SJCRH30 (cell line): ENCODE measurements around the gene RAB11FIP3. TPM values are rescaled to one million over a fixed set of nuclear protein-coding genes. Genes with fewer than 3 reads are reported as not detected.
A peak's percentile ranks its signal among the peaks of the same experiment; 100 is the strongest.
"Not testable (repeated sequence)": the region's sequence is repeated elsewhere in the genome, so short reads cannot be mapped to it uniquely, and the experiment has no call there.

Experiments
- DNase-seq, 2 experiments: peaks; one replicate each; pipeline ENCODE4 v3.0.0-alpha.2; 2015 to 2020
- H3K27ac ChIP-seq: fragments of 250-450 bp; sonication (Bioruptor Pico); 2 replicates; pipeline ENCODE4 v1.5.1; 2020; ENCODE audit warnings: mild to moderate bottlenecking, moderate library complexity
- H3K27me3 ChIP-seq: fragments of 250-450 bp; sonication (Bioruptor Pico); 2 replicates; pipeline ENCODE4 v1.5.1; 2020; ENCODE audit warnings: mild to moderate bottlenecking, moderate library complexity
- H3K36me3 ChIP-seq: fragments of 250-450 bp; sonication (Bioruptor Pico); 2 replicates; pipeline ENCODE4 v1.5.1; 2020; ENCODE audit warnings: mild to moderate bottlenecking, moderate library complexity
- H3K4me1 ChIP-seq: fragments of 250-450 bp; sonication (Bioruptor Pico); 2 replicates; pipeline ENCODE4 v1.5.1; 2020; ENCODE audit warnings: mild to moderate bottlenecking, moderate library complexity
- H3K4me3 ChIP-seq: fragments of 250-450 bp; sonication (Bioruptor Pico); 2 replicates; pipeline ENCODE4 v1.5.1; 2020; ENCODE audit warnings: mild to moderate bottlenecking, moderate library complexity
- H3K9me3 ChIP-seq: fragments of 250-450 bp; sonication (Bioruptor Pico); replicated peaks from 2 replicates; pipeline ENCODE4 v1.5.1; 2020; ENCODE audit warnings: mild to moderate bottlenecking, moderate library complexity
- total RNA-seq: library from RNA; depleted of rRNA; stranded (reverse); fragments of >200 nt; shearing (Covaris generic); gene quantifications from 2 replicates; pipeline ENCODE4 v1.2.3, GENCODE V29; 2014

Gene RAB11FIP3
- total RNA-seq, 1 experiment from 2014 or later = 30.2 TPM

GRCh38 chr16:383326-384051, 42.0 kb upstream of the RAB11FIP3 start:
- no peaks in the 10 kb centered on the region for H3K36me3 ChIP-seq
- H3K4me1 ChIP-seq = peaks cover 5% of the 10 kb centered on the region
- no peak overlapping the region for H3K4me3 ChIP-seq
- H3K27ac ChIP-seq = no peak overlapping the region
- H3K9me3 ChIP-seq = no peaks in the 10 kb centered on the region
- H3K27me3 ChIP-seq = no peaks in the 10 kb centered on the region
- DNase-seq = no peak

- peak in 1 of 2 experiments; percentile 54 for DNase-seq
- H3K27me3 ChIP-seq = no peaks in the 10 kb centered on the region
- H3K4me3 ChIP-seq = peak overlapping the region; percentile 45
- H3K36me3 ChIP-seq = no peaks in the 10 kb centered on the region
- H3K27ac ChIP-seq = no peak overlapping the region
- peaks cover 5% of the 10 kb centered on the region for H3K4me1 ChIP-seq
- H3K9me3 ChIP-seq = no peaks in the 10 kb centered on the region
Measured at GRCh38 chr16:386641-387156, 38.8 kb upstream of the RAB11FIP3 start.

- not testable (repeated sequence) for H3K27ac ChIP-seq
Measured at GRCh38 chr16:387761-388666, 37.4 kb upstream of the RAB11FIP3 start.

GRCh38 chr16:389352-389751, 36.1 kb upstream of the RAB11FIP3 start:
- Histone ChIP-seq H3K36me3 (no peaks in the 10 kb centered on the region), H3K4me3 (no peak overlapping the region), H3K9me3 (no peaks in the 10 kb centered on the region), H3K4me1 (no peaks in the 10 kb centered on the region; the same call in 1 of the 2 replicates), H3K27ac (no peak overlapping the region), H3K27me3 (no peaks in the 10 kb centered on the region)
- DNase-seq = no peak

More at GRCh38 chr16:387761-388666, 37.4 kb upstream of the RAB11FIP3 start:
- not testable (repeated sequence) for H3K9me3 ChIP-seq, DNase-seq, H3K4me3 ChIP-seq, H3K27me3 ChIP-seq, H3K36me3 ChIP-seq, H3K4me1 ChIP-seq

- Histone ChIP-seq H3K27ac (no peak overlapping the region), H3K36me3 (no peaks in the 10 kb centered on the region), H3K4me1 (no peaks in the 10 kb centered on the region; the same call in 1 of the 2 replicates), H3K9me3 (no peaks in the 10 kb centered on the region), H3K4me3 (no peak overlapping the region), H3K27me3 (no peaks in the 10 kb centered on the region)
- peak; percentile 77 to 88 for DNase-seq
Measured at GRCh38 chr16:391885-392335, 33.5 kb upstream of the RAB11FIP3 start.

GRCh38 chr16:392450-393030, 32.9 kb upstream of the RAB11FIP3 start:
- Histone ChIP-seq H3K4me3 (no peak overlapping the region), H3K4me1 (no peaks in the 10 kb centered on the region; the same call in 1 of the 2 replicates), H3K36me3 (no peaks in the 10 kb centered on the region), H3K27me3 (no peaks in the 10 kb centered on the region), H3K27ac (no peak overlapping the region), H3K9me3 (no peaks in the 10 kb centered on the region)
- no peak for DNase-seq

GRCh38 chr16:396199-396598, 29.2 kb upstream of the RAB11FIP3 start:
- Histone ChIP-seq H3K9me3 (no peaks in the 10 kb centered on the region), H3K36me3 (0 out of 2 replicates have a peak, but pooled peaks cover 2% of the 10 kb centered on the region), H3K27me3 (no peaks in the 10 kb centered on the region), H3K27ac (no peak overlapping the region), H3K4me1 (no peaks in the 10 kb centered on the region; the same call in 1 of the 2 replicates), H3K4me3 (peak overlapping the region; percentile 85)
- DNase-seq = no peak

GRCh38 chr16:396605-397004, 28.8 kb upstream of the RAB11FIP3 start:
- Histone ChIP-seq H3K9me3 (no peaks in the 10 kb centered on the region), H3K36me3 (0 out of 2 replicates have a peak, but pooled peaks cover 2% of the 10 kb centered on the region), H3K27me3 (no peaks in the 10 kb centered on the region), H3K27ac (no peak overlapping the region), H3K4me1 (no peaks in the 10 kb centered on the region; the same call in 1 of the 2 replicates), H3K4me3 (peak overlapping the region; percentile 85)
- DNase-seq = peak; percentile 67 to 75

- Histone ChIP-seq H3K4me3 (peak within 1 kb of the TSS; percentile 85), H3K9me3 (no peaks in the 10 kb centered on the region), H3K36me3 (0 out of 2 replicates have a peak, but pooled peaks cover 2% of the 10 kb centered on the region), H3K4me1 (no peaks in the 10 kb centered on the region; the same call in 1 of the 2 replicates), H3K27ac (no peak within 1 kb of the TSS), H3K27me3 (no peaks in the 10 kb centered on the region)
- peak; percentile 45 to 54 for DNase-seq
Measured at GRCh38 chr16:397135-397661, 28.3 kb upstream of the RAB11FIP3 start, which contains the start of gene NME4. Gene NME4 (plus strand): TSS chr16:397199. CDS start chr16:397223, 24 bp downstream.

- H3K27ac ChIP-seq = no peak overlapping the region
- no peaks in the 10 kb centered on the region; the same call in 1 of the 2 replicates for H3K4me1 ChIP-seq
- no peak overlapping the region for H3K4me3 ChIP-seq
- H3K36me3 ChIP-seq = 0 out of 2 replicates have a peak, but pooled peaks cover 2% of the 10 kb centered on the region
- peak; percentile 48 to 51 for DNase-seq
- H3K9me3 ChIP-seq = no peaks in the 10 kb centered on the region
- no peaks in the 10 kb centered on the region for H3K27me3 ChIP-seq
Measured at GRCh38 chr16:397736-398332, 27.6 kb upstream of the RAB11FIP3 start.

GRCh38 chr16:398561-399339, 26.7 kb upstream of the RAB11FIP3 start:
- H3K4me3 ChIP-seq = no peak overlapping the region
- no peak overlapping the region for H3K27ac ChIP-seq

GRCh38 chr16:399340-400019, 26.0 kb upstream of the RAB11FIP3 start:
- no peaks in the 10 kb centered on the region for H3K27me3 ChIP-seq
- H3K4me1 ChIP-seq = no peaks in the 10 kb centered on the region; the same call in 1 of the 2 replicates
- H3K36me3 ChIP-seq = 0 out of 2 replicates have a peak, but pooled peaks cover 2% of the 10 kb centered on the region
- no peak for DNase-seq
- H3K4me3 ChIP-seq = no peak overlapping the region
- no peaks in the 10 kb centered on the region for H3K9me3 ChIP-seq
- H3K27ac ChIP-seq = no peak overlapping the region

More at GRCh38 chr16:398561-399339, 26.7 kb upstream of the RAB11FIP3 start:
- Histone ChIP-seq H3K27me3 (no peaks in the 10 kb centered on the region), H3K9me3 (no peaks in the 10 kb centered on the region), H3K36me3 (0 out of 2 replicates have a peak, but pooled peaks cover 2% of the 10 kb centered on the region), H3K4me1 (no peaks in the 10 kb centered on the region; the same call in 1 of the 2 replicates)
- DNase-seq = no peak
